Activated CD4-positive, alpha-beta T cell treated with anti-CD3 and anti-CD28 coated beads for 24 hours (primary cell): Measurements from ENCODE around the gene IRX3.

ENCODE experiments used
- DNase-seq, 2 donors: peaks; one replicate each; pipeline ENCODE4 v3.0.0-alpha.2; 2020; ENCODE audit warnings: low read depth in 2 of 2

IRX3 gene

GRCh38 chr16:54286366-54287130 is at the start of gene IRX3:
TSS of gene IRX3 (minus strand) at chr16:54286787. CDS start at chr16:54286050, 737 bp downstream.
- DNase-seq: no peak

GRCh38 chr16:54335230-54335629 is 48.6 kb upstream of the IRX3 start:
- no peak for DNase-seq

GRCh38 chr16:54334208-54334607 is 47.6 kb upstream of the IRX3 start:
- DNase-seq: no peak

DNA sequence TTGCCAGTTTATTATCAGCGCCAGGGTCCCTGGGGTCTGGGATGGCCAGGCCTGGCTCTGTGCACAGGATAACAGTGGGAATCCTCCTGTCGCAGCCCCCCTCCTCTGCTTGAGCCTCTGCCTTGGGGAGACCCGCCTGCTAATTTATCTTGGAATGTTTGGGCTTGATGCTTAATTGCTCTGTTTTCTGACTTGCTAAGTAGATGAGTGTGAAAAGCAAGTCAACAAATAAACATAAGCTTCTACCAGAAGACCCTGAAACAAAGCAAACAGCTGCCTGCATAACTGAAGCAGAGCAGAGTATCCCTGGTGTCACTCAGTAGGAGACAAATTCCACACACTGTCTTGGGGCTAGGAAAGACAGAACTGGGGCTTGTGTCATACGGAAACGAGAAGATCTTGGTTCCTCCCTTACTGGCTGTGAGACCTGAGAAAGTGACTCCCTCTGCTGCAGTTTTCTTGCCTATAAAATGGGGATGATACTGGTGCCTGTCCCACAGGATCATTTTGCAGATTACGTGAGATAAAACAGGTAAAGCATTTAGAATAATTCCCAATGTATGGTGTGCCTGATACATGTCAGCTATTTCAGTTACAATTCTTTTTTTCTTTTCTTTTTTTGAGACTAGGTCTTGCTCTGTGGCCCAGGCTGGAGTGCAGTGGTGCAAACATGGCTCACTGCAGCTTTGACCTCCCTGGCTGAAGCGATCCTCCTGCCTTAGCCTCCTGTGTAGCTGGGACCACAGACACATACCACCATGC is 44.8 kb upstream of the IRX3 start:
- DNase-seq: no peak

DNA sequence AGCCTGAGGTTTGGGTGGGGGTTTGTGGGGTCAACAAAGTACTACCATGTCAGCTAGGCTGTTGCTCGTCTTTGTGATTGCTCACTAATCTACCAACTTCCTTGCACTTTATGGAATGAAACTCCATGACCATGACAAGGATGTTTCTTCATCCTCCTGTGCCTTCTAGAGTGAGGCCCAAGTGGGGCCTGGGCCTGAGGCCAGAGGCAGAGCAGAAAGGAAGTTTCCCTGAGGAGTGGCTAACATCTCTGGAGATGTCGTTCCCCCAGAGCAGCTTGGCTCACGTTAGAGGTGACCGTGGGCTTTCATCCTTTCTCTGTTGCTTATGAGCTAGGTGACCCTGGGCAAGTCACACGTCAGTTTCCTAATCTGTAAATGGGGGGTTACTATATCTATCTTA is 41.0 kb upstream of the IRX3 start:
- no peak for DNase-seq

- DNase-seq: no peak
Measured at GRCh38 chr16:54326266-54326662, 39.7 kb upstream of the IRX3 start.

- DNase-seq: no peak
Measured at GRCh38 chr16:54325616-54326265, 39.2 kb upstream of the IRX3 start.

- DNase-seq: no peak
Measured at GRCh38 chr16:54324716-54325115, 38.1 kb upstream of the IRX3 start.

DNA sequence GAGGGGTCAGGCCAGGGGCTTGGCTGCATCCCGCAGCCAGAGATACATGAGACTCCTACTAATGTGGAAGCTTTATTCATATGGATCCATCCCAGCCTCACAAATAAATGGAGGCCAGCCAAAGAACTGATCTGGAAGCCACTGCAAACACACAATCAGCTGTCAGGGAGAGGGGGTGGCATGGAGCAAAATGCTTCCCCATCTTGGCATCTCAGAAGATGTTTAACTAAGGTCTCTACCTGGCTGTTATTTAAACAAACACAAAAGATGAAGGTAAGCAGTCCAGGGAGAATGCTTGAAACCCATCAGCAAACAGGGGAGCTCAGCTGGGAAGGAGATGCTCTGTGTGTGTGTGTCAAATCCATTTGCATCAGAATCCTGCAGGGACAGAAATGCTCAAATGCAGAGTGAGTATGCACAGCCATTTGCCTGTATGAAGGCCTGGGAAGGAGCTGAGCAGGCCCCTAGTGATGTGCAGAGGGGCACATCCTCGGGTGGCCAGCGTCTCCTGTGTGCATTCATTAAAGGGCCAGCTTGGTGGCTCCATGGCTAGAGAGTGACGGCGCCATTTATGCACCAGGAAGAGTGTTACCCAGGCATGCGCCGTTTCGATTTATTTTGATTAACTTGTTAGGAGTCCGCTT is 34.2 kb upstream of the IRX3 start:
- DNase-seq: no peak

GRCh38 chr16:54318941-54319340 is 32.4 kb upstream of the IRX3 start:
- DNase-seq: no peak

DNA sequence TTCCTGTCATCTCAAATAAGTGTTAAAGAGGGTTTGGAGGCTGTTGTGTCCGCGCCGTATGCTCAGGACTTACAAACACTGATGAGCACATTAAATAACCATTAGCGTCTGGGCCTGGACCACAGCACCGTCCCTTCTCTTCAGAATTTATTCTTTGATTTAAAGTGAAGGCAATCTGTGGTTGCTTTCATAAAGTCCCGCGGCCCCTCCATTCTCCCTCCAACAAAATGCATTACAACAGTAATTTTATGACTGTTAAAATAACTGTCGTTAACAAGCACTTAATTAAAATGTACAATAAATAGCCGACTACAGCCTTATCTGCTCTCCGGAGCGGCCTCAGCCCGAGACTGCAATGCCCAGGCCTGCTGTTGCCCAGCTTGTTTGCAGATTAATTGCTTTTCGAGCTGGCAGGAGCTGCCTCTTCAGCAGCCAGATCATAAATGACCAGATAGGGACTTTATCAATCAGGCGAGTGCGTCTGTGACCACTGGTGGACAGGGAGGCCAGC is 30.6 kb upstream of the IRX3 start:
- DNase-seq: no peak

- DNase-seq: no peak
Measured at GRCh38 chr16:54316095-54316889, 29.7 kb upstream of the IRX3 start.

DNA sequence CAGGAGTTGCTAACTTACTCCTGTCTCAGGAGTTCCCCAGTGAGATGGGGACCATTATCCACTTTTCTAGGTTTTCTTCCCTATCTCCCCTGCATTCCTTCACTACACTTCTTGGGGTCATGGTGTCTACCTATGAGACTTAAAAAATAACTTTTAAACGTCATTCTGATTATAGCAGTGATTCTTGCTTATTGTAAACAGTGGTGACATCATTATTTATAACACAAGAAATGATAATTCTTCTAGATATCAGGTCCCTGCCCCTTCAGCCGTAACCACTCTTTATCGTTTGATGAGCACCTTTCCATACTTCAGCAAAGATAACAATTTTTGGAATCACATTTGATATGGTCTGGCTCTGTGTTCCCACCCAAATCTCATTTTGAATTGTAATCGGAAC is 27.2 kb upstream of the IRX3 start:
- no peak for DNase-seq

- no peak for DNase-seq
Measured at GRCh38 chr16:54312502-54312991, 26.0 kb upstream of the IRX3 start.

DNA sequence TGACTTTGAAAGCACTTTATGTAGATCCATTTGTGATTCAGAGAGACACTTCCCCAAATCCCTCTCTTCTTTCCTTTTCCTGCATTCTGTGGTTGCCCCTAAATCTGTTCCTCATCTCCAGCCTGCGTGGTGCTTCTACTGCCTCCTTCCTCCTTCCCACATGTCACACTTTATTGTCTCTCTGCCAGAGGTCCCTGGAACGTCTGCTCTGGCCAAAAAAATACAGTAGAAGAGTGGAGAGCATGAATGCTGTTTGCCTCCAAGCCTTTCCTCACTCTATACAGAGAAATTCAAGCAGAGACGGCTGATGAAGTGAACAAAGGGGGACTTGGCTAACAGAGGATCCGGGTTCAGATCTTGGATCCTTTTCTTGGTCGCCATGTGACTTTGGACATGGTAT is 22.8 kb upstream of the IRX3 start:
- no peak for DNase-seq

- no peak for DNase-seq
Measured at GRCh38 chr16:54305080-54305479, 18.5 kb upstream of the IRX3 start.

DNA sequence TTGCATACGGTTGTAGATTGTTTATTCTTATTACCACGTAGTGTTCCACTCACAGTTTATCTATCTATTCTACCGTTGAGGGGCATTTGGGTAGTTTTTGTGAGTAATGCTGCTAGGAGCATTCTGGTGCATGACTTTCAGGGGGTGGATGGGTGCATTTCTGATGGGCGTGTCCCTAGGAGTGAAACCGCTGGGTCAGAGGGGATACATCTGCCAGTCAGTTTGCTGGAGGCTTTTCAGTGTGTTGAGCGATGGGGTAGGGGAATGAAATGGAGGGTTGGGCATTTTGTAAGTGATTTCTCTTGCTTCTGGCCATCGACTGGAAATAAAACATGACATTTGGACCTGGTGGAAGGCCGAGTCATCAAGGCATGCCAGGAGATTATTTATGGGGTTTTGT is 17.0 kb upstream of the IRX3 start:
- DNase-seq: no peak

GRCh38 chr16:54297154-54297553 is 10.6 kb upstream of the IRX3 start:
- DNase-seq: no peak

- DNase-seq: no peak
Measured at GRCh38 chr16:54296543-54296942, 10.0 kb upstream of the IRX3 start.

DNA sequence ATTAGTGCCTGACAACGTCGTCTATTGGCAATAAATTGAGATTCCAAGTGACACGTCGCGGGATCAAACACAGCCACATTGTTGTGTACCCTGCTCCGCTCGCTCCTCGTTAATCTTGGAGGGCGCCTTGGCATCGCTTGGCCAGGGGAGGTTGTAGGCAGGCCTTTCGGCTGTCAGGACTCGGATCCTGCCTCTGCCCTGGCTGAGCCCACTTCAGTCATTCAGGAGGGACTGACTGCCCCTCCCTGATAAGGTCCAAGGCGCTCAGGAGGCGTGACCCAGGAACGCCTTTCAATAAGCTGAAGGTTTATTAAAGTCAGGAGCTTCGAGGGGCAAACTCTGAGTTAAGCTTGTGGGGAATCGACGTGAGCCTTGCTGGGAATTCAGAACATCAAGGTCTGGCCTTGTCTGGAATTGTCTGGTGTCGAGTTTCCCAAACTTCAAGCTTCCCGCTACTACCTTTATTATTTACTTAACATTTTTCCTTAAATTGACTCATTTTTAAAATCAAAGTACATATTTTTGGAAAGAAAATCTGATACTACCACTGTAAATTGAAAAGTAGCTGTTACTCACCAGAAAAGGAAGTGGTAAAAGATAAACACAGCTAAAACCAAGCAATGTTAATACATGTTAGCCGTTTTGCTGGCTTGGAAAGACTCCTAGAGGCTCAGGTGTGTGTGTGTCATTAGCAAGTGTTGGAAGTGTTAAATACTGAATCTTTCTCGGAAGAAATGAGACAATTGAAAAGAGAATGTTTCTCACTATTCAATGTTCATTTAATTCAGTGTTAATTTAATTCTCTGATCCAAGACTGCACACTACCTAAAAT is 5.3 kb upstream of the IRX3 start:
- DNase-seq: no peak
